ENCODE results near the gene CRLF1.
"Not testable (repeated sequence)": the region's sequence is repeated elsewhere in the genome, so short reads cannot be mapped to it uniquely, and the experiment has no call there.

Gene CRLF1

DNA sequence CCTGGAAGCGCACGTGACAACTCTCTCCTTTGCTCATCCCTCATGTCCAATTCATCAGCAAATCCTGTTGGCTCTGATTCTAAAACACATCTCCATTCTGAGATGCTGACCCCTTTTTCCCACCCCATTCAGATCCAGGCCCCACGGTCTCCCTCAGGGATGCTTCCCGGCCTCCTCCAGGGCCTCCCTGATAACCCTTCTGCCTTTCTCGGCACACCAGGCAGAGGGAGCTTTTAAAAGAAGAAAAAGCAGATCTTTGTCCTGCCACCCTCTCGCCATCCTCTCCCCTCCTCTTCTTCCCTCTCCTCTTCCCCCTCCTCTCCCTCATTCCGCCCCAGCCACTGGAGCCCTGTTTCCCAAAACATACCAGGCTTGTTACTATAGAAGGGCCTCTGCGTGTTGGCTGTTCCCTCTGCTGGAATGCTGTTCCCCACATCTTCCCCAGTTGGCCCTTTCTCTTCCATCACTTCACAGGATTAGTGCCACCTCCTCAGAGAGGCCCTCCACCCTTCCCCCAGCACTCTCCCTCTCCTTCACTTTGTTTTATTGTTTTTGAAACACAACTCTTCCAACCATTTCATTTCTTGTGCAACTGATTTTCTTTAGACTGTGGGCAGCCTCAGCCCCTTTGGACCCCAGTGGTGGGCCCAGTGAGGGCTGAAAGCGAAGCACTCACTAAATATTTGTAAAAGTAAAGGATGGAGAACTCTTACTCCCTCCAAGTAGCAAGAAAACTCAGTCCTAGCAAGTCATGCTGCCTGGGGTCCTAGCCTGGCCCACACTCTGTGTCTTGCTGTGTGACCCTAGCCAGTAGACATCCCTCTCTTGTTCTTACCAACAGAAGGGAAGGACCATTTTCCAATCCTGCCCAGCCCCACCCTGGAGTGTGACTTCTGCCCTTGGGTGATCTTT, 2.5 kb upstream of the CRLF1 start:
- no peak for DNase-seq (ENCODE audit: low read depth in 2 of 2)

DNA sequence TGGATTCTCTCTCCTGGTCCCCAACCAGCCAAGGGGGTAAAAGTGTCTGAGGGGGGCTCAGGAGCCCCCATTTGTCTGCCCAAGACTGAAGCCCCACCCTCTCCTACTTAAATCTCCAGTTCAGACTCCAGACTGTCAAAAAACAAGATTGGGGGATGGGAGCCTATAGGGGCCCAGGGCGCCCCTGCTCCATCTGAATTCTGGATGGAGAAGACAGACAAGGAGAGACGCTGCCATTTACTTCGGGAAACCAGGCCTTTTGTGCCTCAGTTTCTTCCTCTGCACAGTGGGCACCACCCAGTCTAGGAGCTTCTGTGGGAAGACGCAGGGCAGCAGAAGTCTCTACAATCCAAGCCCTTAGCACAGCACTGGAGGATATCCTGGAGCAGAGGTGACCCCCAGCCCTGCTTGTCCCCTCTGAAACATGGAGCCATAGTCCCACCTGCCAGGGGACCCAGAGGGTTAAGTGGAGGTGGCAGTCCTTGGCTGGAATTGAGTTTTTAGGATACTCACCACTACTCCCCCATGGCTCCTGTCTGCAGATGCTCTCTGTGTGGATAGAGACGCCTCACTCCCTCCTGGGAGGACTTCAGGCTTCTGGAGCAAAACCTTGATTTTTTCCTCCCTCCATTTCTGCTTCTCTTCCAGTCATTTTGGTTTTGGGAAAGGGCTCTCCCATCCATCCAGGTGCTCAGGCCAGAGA, 1.7 kb upstream of the CRLF1 start:
- DNase-seq (ENCODE audit: low read depth in 2 of 2) = no peak

DNA sequence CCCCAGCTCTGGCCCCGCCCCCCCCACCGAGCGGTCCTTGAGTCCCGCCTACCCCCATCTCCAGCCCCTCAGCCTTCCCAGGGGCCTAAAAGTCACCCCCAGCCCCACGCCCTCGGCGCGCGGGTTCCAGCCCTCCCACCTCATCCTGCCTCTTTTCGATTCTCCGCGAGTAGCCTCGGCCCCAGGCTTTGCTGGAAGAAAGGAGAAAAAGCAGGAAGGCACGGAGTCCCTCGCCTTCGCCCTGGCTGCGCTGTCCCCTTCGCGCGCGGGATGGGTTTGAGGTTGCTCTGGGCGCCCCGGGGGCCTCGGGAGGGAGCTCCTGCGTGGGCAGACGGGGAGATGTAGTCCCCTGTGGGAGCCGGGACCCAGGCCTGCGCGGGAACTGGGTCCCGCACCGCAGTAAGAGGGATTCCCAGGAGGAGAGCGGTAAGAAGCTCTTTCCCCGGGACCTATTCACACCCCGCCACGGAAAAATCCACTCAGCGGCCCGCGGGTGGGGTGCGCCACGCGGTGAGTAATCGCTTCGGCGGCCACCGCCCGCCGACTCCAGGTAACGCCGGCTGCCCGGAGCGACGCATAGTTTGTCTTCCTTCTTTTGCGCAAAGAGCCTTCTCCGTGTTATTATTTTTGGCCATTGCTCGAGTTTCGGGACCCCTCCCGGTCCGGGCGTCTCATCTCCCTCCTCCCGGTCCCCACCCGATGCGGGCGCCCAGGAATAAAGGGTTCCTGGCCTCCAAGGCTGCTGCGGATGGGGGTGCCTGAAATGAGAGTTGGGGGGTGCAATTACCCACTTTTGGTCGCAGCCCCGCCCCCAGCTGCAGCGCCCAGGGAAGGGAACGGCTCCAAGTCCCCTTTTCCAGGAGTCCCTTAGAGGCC, 865 bp upstream of the CRLF1 start:
- DNase-seq (ENCODE audit: low read depth in 2 of 2) = no peak

DNA sequence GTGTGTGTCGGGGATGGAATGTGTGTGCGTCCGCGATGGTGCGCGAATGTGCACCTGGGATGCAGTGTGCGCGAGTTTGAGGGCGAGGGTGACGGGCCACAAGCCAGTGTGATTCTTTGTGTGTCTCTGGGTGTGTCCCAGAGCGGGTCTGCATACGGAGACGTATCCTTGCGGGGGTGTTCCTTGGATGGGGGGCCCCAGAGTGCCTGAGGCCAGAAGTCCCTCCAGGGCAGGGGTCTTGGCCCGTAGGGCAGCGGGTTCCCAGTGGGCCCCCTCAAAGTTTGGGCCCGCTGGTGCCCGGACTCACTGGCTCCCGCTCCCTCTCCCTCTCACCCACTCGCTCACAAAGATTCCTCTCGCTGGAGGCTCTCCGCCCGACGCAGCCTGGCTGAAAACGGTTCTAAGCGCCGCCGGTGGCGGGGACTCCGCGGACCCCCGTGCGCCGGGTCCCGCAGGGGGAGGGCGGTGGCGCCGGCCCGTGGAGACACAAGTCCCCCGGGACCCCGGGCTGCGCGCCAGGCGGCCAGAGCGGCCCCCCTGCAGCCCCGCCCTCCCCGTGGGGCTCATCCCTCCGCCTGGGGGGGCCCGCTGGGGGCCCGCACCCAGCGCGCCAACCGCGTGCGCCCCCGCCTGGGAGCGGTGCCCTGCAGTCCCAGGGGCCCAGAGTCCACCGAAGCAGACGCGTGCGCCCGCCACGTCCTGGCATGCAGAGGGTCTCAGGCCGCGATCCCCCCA, 886 bp downstream of the CRLF1 start:
- no peak for DNase-seq (ENCODE audit: low read depth in 2 of 2)

DNA sequence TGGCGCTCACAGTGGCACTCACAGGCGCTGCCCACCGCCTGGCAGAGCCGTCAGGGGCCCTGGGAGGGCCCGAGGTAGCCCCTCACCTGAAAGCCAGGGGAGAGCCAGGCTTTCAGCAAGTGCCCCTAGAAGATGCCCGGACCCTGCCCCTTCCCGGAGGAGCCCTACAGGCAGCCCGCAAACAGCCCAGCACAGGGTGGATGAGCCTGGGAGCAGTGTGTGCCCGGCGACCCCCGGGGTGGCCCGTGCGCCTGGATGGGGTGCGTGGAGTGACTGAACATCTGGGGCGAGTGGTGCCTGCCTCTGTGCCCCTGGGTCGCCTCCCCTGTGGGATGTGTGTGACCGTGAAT, 1.4 kb downstream of the CRLF1 start:
- no peak for DNase-seq (ENCODE audit: low read depth in 2 of 2)

DNA sequence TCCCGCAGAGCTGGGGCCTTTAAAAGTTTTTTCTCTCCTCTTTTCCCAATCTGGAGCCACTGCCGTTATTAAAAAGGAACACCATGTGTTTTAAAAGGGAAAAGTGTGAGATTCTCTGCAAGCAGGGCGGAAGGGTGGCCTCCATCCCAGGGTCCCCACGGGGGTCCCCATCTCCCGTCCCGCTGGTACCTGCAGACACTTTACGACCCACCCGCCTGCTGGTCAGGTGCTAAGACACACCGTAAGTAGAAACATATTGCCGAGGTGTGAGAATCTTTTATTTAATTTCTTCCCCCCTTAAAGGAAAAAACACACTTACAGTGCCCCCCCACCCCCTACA, 1.8 kb downstream of the CRLF1 start:
- DNase-seq (ENCODE audit: low read depth in 2 of 2) = no peak

DNA sequence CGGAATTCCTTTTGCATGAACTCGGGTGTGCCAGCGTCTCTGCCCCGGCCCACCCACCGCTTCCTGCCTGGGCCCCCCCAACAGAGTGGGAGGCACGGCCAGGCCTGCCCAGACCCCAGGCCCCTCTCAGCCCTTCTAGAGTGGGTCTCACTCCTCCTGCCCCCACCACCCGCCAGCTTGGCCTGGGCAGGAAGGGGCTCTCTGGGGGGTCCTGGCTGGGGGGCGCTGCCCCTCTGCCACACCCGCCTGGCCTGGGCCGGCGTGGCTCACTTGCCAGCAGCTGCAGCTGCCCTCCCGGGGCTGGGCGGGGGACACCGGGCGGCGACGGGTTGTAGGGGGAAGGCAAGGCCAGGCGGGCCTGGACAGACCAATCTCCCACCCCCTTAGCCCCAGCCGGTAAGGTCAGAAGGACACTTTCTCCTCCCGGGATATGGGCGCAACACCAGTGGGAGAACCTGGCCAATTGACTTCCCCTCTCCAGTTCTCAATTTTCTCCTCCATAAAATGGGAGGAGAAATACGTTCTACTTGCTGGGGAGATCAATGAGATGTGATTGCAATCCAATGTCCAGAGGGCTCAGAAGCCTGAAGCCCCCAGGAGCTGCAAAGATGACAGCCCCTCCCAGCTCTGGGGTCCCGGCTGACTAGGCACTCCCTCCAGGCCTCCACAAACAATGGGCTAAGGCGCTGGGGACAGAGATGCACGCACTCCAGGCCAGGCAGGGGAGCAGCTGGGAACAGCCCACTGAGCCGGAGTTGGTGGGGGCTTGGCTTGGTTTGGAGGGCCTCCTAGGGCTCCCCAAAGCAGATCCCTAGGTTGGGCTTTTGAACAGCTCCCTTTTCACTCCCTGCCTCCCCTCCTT, 2.4 kb downstream of the CRLF1 start:
- no peak for DNase-seq (ENCODE audit: low read depth in 2 of 2)

DNA sequence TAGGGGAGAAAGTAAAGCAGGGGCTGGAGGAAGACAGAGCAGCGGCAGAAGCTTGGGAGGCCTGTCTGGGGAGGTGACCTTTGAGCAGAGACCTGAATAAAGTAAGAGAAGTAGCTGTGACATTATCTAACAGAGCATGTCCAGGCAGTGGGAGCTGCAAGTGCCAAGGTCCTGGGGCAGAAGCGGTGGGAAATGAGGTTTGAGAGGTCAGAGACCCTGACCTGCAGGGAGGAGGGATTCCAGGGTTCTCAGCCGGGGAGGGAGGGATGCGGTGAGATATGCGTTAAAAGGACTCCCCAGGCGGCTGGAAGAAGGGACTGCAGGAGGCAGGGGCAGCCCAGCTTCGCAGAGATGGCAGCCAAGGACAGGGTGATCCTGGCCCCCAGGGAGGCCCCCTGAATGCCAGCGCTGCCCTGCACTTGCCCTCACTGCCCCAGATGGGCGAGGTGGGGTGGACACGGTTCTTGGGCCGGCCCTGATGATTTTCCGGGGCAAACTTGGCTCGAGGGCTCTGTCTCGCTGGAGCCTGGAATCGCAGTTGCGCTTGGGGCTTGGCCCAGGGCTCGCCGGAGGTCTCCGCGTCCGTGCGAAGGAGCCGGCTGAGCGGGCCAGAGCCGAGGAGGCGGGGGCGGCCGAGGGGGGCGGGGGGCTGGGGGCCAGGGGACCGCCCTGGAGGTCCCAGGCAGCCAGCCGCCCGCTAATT, 3.2 kb downstream of the CRLF1 start:
- DNase-seq (ENCODE audit: low read depth in 2 of 2) = no peak

DNA sequence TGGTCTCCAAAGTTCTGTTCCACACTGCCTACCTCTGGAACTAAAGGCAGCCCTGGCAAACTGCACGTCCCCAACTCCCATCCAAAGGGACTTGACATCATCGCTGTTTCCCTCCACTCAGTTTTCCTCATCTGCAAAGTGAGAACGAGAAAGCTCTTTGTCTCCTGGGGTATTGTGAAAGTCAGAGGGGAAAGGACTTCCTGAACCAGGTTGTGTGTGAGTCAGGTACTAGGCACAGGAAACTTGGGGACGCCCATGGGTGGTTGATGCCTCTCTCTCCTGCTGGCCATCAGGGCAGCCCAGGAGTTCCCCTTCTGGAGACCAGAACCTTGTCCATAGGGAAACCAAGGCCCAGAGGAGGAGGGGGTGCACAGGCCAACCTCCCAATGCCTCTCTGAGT, 4.7 kb downstream of the CRLF1 start:
- DNase-seq (ENCODE audit: low read depth in 2 of 2) = no peak

DNA sequence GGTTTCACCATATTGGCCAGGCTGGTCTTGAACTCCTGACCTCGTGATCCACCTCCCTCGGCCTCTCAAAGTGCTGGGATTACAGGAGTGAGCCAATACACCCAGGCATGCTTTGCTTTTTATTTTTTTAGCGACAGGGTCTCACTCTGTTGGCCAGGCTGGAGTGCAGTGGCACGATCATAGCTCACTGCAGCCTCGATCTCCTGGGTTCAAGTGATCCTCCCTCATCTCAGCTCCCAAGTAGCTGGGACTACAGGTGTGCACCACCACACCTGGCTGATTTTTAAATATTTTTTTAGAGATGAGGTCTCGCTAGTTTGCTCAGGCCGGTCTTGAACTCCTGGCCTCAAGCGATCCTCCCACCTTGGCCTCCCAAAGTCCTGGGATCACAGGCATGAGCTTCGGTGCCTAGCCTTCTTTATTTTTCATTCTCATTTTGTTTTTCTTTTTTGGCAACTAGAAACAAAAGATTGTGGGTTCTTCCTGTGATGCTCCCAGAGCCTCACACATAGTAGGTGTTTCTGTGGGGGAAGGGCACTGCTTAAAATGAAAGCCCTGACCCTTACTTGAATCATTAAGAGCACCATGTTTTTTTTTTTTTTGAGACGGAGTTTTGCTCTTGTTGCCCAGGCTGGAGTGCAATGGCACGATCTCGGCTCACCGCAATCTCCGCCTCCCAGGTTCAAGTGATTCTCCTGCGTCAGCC, 5.8 kb downstream of the CRLF1 start:
- not testable (repeated sequence) for DNase-seq (ENCODE audit: low read depth in 2 of 2)

DNA sequence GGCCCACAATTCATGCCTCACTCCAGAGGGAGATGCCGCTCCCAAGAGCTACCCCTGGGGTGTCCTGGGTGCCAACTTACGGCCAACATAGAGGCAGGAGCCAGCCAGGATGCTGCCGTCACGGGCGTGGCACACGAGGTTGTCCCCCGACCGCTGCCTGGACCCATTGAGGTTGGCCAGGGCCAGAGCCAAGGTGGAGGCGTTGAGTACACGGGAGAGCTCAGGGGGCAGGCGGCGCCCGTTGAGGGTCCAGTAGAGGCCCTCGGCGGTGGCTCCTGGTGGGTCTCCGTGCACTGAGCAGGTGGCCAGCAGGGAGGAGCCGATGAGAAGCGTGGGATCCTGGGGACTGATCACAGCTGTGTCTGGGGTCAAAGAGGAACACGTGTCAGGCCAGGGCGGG, 7.1 kb downstream of the CRLF1 start:
- no peak for DNase-seq (ENCODE audit: low read depth in 2 of 2)

DNA sequence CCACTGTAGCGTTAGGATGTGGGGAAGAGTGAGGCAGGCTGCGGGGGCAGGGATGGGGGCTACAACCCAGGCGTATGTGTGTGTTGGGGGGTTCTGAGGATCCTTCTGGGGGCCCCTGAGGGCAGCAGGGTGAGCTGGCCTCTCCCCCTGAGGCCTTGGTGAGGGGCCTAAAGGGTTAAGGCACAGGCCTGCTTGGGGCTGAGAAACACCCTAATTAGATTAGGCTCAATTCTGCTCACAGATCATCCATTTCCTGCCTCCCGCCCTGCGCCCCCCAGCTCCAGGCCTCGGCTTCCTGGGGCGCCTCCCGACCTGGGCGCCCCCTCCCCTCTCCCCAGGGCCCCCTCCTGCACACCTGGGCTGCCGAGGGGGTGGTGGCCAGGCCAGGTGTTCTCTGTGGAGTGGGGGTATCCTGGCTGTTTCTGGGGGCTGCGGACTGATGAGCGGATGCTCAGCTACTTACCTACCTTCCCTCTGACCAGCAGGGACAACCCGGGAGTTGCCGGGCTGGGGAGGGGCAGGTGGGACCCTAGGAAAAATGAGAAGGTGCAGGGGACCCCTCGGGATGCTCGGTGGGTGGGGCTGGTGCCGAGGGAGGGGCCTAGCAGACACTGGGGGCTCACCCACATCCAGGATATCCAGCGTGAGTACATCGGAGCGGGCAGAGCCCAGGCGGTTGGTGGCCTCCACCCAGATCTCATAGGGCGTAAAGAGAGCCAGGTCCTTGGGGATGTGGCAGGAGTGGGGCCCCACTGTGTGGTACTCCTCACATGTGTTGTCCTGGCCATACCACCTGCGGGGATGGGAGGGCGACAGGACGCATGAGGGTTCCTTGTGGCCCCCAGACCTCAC, 8.6 kb downstream of the CRLF1 start:
- DNase-seq (ENCODE audit: low read depth in 2 of 2) = no peak

DNA sequence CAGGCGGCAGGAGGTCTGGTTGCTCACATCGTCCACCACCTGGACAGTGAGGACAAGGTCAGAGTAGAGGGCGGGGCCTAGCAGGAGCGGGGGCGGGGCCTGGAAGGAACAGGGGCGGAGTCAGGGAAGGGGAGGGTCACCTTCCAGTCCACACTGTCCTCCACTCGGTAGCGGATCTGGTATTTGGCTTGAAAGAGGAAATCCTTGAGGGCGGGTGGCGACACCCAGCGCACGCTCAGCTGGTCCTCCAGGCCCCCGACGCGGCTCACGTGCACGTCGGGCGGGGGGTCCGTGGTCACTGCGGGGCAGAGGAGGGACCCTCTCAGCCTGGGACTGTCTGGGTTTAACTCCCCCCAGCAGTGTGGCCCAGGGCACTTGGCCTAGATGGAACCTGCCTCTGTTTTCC, 9.8 kb downstream of the CRLF1 start:
- no peak for DNase-seq (ENCODE audit: low read depth in 2 of 2)

DNA sequence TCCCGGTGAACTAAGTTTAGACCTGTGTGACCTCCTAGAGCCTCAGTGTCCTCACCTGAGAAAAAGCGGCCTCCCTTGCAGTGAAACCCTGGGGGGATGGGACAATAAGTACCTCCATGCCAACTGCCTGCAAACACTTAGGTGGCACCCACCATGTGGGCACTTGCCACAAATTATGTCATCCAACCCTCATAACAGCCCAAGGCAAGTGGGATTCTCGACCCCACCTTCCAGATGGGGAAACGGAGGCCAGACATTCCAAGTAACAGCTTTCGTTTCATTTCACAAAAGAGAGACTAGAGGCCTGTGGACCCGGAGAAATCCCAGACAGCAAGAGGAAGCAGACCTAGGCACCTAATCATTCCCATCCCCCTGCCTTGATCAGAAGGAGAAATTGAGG, 11.1 kb downstream of the CRLF1 start:
- DNase-seq (ENCODE audit: low read depth in 2 of 2) = no peak

DNA sequence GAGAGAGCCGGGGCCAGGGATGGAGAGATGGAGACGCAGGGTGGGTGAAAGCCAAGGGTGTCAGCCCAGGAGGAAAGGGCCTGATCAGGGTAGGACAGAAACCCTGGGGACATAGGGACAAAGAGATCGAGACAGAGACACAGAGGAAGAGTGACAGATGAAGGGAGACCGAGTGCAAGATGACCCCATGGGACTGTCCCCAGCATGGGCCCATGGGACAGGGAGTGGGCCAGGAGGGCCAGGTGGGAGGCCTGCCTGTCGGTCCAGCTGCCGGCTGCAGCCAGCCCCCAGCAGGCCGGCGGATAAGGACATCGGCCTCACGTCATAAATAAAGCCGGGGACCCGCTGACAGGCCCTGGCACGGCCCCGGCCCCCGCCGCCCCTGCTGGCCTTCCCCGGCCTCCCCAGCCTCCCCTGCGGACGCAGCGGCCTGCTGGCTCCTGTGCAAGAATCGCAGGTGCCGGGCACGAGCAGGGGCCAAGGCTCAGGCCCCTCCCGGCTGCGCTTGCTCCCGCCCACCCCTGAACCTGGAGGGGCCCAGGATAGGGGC, 11.7 kb downstream of the CRLF1 start:
- DNase-seq (ENCODE audit: low read depth in 2 of 2) = no peak

DNA sequence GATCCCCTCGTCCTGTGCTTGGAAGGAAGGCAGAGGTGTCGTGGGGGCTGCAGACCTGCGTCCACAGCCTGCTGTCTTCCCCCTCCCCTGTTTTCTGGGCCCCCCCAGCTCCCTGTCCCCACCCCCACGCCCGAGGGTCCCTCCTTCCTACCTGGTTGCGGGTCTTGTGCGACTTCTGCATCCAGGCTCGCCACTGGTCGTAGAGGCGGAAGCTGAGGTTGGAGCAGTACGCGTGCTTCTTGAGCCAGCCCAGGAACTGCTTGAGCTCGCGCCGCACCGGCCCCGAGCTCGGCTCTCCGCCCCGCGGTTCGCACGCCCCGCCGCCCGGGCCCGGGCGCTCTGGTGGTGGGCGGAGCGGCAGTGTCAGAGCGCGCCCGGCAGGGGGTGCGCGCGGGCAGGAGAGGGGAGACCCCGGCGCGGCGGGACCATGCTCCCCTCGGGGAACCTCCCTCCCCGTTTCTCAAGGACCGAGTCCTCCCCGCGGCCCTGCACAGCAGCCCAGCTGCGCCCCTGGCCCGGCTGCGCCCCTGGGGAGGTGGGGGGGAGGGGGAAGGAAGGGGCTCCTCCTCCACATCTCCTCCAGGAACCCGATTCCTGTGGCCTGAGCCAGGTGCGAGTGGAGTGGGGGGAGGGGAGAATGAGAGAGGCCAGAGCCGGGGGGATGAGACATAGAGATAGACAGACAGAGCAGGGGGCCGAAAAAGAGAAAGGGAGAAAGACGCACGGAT, 12.3 kb downstream of the CRLF1 start:
- DNase-seq (ENCODE audit: low read depth in 2 of 2) = peak; percentile 42 to 65

DNA sequence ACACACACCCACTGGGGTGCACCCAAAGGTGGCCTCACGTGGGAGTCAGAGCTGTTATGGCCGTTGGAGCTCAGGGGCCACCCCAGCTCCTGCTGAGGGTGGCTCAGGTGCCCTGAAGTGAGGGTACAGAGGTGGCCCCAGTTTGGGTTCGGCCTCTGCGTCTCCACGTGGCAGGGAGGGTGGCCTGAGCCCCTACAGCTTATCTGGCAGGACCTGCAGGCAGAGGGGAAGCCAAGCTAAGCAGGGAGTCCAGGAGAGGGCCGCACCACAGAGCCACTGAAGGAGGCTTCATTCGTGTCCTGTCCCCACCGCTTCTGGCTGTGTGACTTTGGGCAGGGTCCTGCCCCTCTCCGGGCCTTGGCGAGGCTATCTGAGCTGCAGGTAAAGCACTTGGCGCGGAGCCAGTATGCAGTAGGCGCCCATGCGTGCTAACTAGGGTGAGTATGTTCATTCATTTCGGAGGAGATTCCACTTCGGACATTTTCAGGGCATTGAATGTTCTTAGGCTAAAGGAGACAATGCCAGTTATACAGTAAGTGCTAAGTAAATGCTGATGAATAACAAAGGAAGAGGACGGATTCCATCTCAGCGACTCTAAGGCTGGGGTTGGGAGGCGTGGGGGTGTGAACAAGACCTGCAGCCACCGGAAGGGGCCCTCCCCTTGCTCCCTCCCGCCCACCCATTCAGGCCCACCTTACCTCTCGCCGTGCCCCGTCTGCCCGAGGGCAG, 13.1 kb downstream of the CRLF1 start:
- no peak for DNase-seq (ENCODE audit: low read depth in 2 of 2)

Measured in stimulated activated CD4-positive, alpha-beta T cell treated with anti-CD3 and anti-CD28 coated beads, Interleukin-1b, Interleukin-23, amount 100 ng/mL, for 1 hour (primary cell).